Globus pallidus (tissue), 1 donor: ENCODE measurements around the gene MED15.
"Not testable (repeated sequence)": the region's sequence is repeated elsewhere in the genome, so short reads cannot be mapped to it uniquely, and the experiment has no call there.

Experiments
- DNase-seq: peaks from one replicate; pipeline ENCODE4 v3.0.0-alpha.2; 2015; ENCODE audit warnings: low spot score

The MED15 gene

GRCh38 chr22:20507253-20508066, at the start of gene MED15:
MED15 (plus strand) TSS chr22:20507610; CDS start chr22:20507679, 69 bp downstream.
- DNase-seq = peak; percentile 87

- DNase-seq = no peak
Measured at GRCh38 chr22:20458530-20459151, 48.8 kb upstream of the MED15 start.

- DNase-seq = no peak
Measured at GRCh38 chr22:20459152-20459542, 48.3 kb upstream of the MED15 start.

- DNase-seq = no peak
Measured at GRCh38 chr22:20459862-20460261, 47.5 kb upstream of the MED15 start.

- DNase-seq = no peak
Measured at GRCh38 chr22:20463324-20464095, 43.9 kb upstream of the MED15 start.

- DNase-seq = no peak
Measured at GRCh38 chr22:20464096-20464614, 43.3 kb upstream of the MED15 start.

- no peak for DNase-seq
Measured at GRCh38 chr22:20464912-20465758, 42.3 kb upstream of the MED15 start.

GRCh38 chr22:20465759-20466077, 41.7 kb upstream of the MED15 start:
- DNase-seq = no peak

- no peak for DNase-seq
Measured at GRCh38 chr22:20466659-20467379, 40.6 kb upstream of the MED15 start.

- DNase-seq = no peak
Measured at GRCh38 chr22:20469110-20469868, 38.1 kb upstream of the MED15 start.

- DNase-seq = not testable (repeated sequence)
Measured at GRCh38 chr22:20470525-20470924, 36.9 kb upstream of the MED15 start.

GRCh38 chr22:20471126-20471833, 36.1 kb upstream of the MED15 start:
- no peak for DNase-seq

- DNase-seq = no peak
Measured at GRCh38 chr22:20472629-20473442, 34.6 kb upstream of the MED15 start.

- DNase-seq = no peak
Measured at GRCh38 chr22:20475115-20475436, 32.3 kb upstream of the MED15 start.

GRCh38 chr22:20475569-20475968, 31.8 kb upstream of the MED15 start:
- not testable (repeated sequence) for DNase-seq

GRCh38 chr22:20478059-20478458, 29.4 kb upstream of the MED15 start:
- not testable (repeated sequence) for DNase-seq

GRCh38 chr22:20479612-20480196, 27.7 kb upstream of the MED15 start:
- DNase-seq = no peak

- not testable (repeated sequence) for DNase-seq
Measured at GRCh38 chr22:20483143-20483506, 24.3 kb upstream of the MED15 start.

GRCh38 chr22:20483771-20484170, 23.6 kb upstream of the MED15 start:
- DNase-seq = no peak
